H54 (cell line): ENCODE measurements around the gene RNF150.

Experiments
- DNase-seq: peaks from one replicate; pipeline ENCODE4 v3.0.0; 2011; ENCODE audit warnings: low spot score, mixed read lengths; ENCODE audit not compliant: insufficient read length
- FAIRE-seq: peaks from 3 replicates; lab custom pipeline; 2011; peaks lifted over from hg19 to GRCh38; lab: Jason Lieb, UNC
- POLR2A ChIP-seq: IDR thresholded peaks from 2 replicates; pipeline ENCODE4 v1.6.1; 2011; ENCODE audit warnings: low read depth, mild to moderate bottlenecking, low read length

The RNF150 gene

DNA sequence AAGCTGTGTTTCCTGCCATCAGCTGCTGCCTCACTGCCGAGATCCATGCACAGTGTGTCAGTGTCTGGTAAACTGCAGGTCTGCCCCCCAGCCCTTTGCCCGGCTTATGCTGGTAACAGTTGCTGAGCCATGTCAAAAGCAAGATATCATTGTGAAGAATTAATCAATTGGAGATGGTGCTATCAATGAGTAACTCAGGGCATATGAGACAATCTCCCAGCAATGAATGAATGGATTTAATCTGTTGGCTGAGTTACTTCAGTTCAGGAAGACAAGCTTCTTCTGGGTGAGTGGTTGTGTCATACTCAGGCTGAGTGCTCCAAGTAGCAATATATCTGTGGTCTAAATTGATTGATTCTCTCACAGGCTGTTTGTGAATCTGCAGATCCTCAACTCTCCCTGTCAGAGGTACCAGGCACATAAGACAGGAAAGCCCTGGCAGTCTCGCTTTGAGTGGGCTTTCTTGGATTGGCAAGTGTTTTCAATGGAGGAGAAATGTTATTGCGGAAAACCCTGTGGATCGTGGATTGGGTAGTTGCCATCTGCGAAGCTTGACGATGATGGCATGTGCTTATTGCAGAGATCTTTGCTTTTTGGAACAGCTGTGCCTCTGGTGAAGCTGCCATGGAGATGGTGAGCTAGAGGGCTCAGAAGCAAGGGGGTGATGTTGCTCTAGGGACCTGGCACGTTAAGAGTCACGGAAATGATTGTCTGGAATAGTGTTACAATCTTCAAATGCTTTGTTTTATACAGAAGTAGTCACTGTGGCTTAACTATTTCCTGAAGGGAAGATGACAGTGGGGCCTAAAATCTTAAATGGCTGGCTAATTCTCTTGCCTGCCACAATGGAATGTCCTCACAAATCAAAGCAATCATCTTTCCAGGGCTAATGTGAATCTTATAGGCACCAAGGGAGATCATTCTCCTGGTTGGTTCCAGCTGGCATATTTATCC is 229.5 kb downstream of the RNF150 start:
- DNase-seq (no peak), FAIRE-seq (no peak)
- no peak for TF ChIP-seq POLR2A

DNA sequence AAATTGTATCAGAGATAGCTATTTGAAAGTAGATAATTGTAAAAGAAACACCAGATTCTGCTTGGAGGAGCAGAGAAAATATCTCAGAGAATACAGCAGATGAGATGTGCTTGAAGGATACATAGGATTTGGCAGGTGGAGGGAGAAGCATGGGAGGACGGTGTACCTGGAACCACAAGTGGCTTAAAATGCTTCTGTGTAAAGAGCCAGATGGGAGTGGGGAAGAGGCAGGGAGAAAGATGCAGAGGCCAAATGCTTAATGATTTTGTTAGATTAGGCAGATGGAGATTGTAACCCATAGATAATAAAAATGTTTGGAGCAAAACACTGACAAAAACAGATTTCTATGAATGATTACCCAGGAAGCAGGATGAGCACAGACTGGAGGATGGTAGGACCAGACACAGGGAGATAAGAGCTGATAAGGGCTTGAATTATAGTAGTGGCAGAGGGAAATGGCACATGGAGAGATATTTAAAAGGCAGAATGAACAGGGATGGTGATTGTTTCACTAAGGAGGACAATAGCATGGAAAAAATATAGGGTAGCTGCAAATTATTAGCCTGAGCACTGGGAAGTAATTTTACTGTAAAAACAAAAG is 231.4 kb downstream of the RNF150 start:
- DNase-seq (no peak), FAIRE-seq (no peak)
- no peak for TF ChIP-seq POLR2A

DNA sequence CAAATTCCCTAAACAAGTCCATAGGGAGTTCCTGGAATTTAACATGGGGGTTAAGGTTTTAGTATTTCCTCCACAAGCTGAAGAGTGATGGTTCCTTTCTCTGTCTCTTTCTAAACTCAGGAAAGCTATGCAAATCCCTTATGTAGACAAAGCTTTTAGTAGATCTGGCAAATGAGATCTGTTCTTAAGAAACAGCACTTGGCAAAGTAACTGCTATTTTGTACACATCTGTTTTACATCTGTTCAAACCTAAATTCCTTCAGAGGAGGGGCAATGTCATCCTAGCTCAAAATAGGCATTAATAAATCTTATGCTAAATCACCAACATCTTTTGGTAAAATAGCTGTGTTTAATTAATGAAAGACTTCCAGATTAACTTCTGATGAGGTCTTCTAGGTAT is 239.3 kb downstream of the RNF150 start:
- TF ChIP-seq POLR2A: no peak
- DNase-seq (no peak), FAIRE-seq (no peak)

DNA sequence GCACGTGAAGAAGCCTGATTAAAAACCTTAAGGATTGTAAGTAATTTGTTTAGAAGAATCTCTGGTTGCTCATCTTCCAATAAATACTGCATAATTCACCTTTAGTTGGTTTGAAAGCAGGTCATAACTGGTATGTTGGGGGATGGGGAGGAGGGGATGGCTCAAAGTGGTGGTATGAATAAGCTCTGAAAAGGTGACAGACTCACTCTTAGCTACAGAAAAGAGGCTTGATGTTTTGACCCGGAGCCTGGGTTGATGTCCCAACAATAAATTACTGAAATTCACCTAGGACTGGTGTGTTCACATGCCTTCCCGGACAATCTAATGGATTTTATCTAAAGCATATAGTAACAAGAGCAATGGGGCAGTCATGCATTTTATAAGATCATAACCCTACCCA is 245.2 kb downstream of the RNF150 start:
- no peak for TF ChIP-seq POLR2A
- FAIRE-seq: no peak
- DNase-seq: no peak

DNA sequence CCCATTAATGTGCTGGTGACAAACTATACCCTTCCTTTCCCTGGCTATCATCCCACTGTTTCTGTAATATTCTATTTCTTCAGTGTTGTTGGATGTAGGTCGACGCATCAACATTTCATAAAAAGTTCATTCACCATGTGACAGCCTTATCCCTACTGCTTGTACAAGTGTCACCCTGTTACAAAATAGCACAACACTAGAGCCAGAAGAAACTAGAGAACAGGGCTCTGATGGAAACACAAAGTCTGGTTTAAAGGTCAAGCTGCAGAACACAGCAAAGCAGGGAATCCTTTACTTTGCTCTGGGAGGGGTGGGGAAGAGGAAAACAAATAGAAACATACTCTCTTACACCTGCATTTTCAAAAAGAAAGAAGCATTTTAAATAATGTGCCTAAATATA is 245.8 kb downstream of the RNF150 start:
- DNase-seq: no peak
- TF ChIP-seq POLR2A: no peak
- no peak for FAIRE-seq

DNA sequence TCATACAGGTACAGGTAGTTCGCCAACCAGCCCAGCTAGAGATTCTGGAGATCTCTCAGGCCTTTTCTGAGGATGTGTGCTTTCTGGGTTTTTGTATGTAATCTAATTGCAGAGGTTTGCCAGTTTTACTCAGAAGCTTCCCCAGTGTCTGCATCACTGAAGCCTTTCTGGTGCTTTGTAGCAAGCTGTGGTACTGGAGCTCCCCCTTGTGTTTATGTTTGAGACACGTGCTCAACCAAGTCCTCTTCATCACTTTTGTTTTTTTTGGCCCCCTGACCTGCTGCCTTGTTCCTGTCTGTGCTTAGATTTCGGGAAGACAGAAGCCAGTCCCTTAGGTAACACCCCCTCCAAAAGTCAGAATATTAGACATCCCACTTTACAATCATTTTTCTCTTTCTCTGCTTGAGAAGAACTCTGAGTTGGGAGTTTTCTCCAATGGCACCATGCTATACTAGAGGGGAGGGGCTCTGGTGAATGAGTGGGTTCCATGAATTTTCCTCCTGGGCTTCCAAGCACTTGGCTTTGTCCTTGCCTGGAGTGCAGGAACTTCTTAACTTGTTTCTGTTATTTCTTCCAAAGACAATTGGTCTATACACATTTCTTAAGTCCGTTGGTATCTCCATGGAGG is 248.7 kb downstream of the RNF150 start:
- FAIRE-seq: peak; percentile 62
- no peak for TF ChIP-seq POLR2A
- peak; percentile 14 for DNase-seq

DNA sequence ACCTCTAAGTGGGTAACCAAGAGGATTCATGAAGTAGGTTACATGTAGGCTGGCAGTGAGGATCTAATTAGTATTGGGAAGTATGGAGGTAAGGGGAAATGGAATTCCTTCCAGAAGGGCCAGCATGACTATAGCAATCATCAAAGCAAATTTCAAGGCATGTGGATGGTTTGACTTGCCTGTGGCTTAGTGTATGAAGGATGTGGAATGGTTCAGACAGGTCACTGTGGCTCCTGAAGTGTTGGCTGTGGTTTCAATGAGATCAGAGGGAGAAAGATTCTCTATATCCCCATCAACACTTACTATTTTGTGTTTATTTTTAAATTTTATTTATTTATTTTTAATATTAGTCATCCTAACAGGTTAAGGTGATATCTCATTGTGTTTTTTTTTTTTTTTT is 255.5 kb downstream of the RNF150 start:
- DNase-seq (no peak), FAIRE-seq (no peak)
- no peak for TF ChIP-seq POLR2A

DNA sequence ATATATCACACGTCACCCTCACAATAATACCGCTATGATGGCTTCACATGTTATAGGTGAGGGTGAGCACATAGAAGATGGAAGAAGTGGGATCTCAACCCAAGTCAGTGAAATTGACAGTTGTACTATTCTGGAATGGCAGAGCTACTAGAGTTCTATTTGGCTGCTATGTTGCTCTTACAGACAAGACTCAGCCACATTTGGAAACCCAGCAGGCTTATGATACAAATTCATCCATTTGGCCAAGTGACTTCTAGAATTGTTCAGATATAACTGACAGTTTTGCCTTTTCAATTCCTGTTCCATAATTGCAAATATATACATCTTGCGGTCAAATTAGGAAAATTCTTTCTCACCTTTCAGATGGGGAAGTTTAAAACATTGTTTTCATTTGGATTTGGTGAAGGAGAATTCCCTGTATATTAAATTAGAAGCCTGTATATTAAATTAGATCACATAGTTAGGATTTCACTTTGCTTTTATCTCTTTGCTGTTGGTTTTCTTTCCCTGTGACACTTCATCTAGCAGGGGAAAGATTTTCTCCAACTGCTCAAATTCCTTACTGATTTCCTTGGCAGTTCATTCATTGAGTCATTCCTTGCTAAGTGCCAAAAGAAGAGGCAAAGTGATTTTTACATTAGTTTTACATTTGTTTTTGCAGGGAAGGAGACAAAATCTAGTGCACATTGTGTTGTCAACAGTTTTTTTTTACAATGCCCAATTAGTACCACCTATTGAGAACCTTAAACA is 256.5 kb downstream of the RNF150 start:
- FAIRE-seq (peak; percentile 77), DNase-seq (no peak)
- no peak for TF ChIP-seq POLR2A

DNA sequence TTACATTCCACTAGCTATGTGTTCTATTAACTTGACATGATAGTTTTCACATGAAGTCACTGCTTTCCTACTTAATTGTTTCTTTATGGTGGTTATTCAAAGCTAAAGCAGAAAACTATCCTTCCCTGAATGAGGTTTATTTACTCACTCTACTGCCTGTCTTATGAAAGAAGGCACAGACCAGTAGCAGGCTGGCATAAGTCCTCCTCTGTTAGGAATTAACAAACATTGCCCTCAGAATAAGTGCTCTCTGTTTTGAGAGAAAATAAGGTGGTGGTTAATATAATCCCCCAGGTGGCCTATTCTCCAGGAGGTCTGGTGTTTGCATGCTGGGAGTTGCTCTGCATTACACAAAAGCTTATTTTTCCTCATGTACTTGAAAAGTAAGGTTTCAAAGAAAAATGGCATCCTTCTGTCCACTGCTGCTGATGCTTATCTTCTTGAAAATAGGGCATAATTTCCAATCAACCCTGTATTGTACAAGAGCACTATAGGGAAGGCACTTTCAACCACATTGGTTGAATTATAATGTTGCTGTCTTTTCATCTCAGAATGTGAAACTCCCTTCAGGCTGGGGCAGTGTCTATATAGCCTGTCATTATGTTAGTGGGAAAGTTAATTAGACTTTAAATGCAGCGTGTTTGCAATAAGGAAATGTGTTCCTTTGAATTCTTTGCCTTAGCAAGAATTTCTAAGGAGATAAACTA is 257.4 kb downstream of the RNF150 start:
- TF ChIP-seq POLR2A: no peak
- DNase-seq: no peak
- FAIRE-seq: no peak

DNA sequence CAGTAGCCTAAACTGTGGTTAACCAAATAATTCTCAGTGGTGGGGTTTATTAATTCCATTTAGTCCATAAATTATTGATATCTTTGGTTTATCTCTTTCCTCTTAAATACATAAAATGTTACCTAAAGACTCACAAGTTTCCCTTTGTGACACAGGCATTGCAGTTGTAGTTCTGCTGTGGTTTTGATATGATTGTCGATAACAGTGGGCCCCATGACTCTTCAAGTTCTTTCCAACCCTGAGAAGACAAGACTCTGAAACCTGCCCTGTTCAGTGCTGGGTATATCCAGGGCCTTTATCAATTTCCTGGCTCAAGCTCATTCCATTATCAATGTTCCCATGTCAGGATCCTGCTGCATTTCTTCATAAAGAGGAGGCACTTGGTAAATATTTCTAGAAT is 259.2 kb downstream of the RNF150 start:
- no peak for TF ChIP-seq POLR2A
- FAIRE-seq (no peak), DNase-seq (no peak)

DNA sequence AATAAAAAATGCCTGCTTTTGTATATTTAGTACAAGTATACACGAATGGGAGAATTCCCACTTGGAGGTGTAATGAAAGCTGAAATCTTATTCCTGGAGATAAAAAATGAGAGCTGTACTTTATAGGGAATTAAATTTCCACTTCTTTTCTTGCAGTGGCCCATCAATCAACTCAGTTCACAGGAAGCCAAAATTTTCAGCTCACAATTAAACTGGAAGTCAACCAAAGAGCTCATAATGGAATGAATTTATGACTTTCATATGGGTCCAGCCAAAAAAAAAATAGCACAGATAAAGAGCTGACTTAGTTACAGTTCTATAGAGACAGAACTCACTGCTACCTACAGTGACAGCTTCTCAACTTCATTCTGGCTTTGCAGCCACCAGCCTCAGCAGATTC is 261.9 kb downstream of the RNF150 start:
- DNase-seq (no peak), FAIRE-seq (no peak)
- no peak for TF ChIP-seq POLR2A

DNA sequence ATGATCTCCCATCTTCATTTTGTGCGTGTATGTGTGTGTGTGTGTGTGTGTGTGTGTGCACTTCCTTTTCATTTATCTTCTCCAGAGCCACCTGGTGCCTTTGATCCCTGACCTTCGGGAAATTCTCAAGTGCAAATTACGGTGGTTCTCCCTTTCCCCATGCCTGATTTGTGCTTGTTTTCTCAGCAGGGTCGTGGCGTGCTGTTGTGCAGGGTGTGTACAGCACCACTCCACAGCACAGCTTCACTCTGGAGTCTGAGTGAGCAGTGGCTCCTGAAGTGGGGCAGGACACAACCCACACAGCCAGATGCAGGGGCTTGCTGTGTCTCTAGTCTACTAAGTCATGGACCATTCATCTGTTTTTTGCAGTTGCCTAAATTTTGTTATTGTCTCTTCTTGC is 262.8 kb downstream of the RNF150 start:
- no peak for FAIRE-seq
- no peak for TF ChIP-seq POLR2A
- DNase-seq: no peak

DNA sequence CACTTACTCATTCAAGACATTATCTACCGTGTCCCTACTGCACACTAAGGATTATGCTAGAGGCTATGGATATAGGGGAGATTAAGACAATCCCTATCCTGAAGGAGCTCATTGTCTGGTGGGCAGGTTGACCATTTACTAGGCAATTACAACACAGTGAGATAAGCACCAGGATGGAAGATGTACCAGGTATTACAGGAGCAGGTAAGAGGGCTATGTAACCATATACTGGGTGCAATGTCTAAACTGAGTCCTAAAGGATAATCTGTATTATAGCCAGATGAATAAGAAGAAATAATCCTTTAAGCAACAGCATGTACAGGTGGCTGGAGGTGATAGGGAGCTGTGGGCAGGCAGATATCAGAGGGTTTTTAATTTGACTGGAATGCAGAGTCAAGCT is 263.8 kb downstream of the RNF150 start:
- DNase-seq (no peak), FAIRE-seq (no peak)

More for the DNA sequence above, 263.8 kb downstream of the RNF150 start:
- TF ChIP-seq POLR2A: no peak
